ENCODE data around the gene DPM1. TPM values are rescaled to one million over a fixed set of nuclear protein-coding genes. Genes with fewer than 3 reads are reported as not detected.
"Not testable (repeated sequence)": the region's sequence is repeated elsewhere in the genome, so short reads cannot be mapped to it uniquely, and the experiment has no call there.

DPM1 gene
- total RNA-seq, 1 experiment from 2014 or later: 247 TPM

DNA sequence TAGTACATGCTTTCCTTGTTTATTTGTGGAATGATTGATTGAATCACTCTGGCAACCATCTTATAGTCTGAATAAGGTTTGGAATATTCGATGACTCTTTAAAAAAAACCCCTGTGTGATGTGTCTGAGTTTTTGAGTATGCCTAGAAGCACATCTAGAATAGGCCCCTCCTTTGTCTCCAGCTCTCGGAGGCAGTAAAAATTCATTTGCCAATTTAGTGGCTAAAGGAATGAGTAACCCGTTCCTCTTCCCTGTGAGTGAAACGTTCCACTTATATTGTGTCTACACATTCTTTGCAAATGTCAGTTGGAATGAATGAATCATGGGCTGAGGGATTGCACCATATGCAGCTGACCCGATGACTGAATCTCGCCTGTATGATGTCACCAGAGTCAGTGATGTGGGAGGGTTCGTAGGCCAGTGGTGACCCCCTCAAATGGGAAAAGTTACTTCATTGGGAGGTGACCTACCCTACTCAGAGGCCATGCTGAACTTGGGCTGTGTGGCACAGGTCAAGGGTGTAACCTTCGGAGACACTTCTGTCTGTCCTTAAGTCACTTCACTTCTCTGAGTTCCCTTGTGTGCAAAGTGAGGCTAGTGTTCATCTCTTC, 21.8 kb upstream of the DPM1 start:
- peak; percentile 98 for DNase-seq (ENCODE audit: low spot score)

DNA sequence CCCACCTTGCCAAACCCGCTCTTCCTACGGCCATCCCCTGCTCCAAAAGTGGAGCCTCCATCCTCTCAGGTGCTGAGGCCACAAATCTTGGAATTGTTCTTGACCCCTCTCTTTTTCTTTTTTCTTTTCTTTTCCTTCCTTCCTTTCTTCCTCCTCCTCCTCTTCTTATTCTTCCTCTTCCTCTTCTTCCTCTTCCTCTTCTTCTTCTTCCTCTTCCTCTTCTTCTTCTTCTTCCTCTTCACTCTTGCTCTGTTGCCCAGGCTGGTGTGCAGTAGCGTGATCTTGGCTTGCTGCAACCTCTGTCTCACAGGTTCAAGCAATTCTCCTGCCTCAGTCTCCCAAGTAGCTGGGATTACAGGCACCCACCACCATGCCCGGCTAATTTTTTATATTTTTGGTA, 20.2 kb upstream of the DPM1 start:
- DNase-seq (ENCODE audit: low spot score): not testable (repeated sequence)

DNA sequence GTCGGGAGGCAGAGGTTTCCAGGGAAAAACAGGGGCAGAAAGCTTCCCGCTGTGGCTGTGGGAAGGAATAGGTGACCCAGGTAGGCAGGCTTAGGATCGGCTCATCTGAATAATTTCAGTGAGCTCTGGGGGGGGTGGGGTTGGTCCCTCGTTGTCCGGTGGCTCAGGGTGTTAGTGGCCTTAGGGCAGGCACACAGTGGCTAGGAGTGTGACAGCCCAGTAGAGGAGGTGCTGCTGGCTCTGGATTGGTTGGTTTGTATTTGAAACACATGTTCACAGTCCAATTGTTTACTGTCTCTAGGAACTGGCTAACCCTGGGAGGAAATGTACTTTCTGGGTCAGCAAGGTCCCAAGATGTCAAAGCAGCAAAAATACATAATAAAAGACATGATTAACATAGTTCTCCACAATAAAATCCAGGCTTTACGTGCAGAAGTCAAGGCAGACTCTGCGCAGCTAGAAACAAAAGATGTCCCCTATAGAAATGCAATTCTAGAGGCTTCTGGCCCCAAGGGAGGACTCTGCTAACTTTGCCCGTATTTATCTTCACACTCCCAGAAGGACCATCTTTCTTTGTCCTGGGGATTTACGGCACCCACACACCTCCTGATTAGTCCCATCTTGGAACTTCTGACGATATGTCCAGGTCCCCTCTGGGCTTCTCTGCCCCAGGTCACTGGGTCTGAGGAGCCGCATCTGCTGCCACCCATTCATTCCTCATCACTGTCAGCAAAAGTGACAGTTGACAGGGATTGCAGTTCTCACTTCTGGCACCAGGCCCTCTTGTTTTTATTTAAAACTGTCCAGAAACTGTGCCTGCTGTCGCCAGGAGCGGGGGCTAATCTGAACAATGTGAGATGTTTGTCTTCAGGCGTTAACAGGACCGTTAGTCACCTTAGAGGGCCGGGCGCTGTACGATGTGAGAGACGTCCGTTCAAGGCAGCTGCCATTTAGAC, 19.0 kb upstream of the DPM1 start:
- DNase-seq (ENCODE audit: low spot score): no peak

DNA sequence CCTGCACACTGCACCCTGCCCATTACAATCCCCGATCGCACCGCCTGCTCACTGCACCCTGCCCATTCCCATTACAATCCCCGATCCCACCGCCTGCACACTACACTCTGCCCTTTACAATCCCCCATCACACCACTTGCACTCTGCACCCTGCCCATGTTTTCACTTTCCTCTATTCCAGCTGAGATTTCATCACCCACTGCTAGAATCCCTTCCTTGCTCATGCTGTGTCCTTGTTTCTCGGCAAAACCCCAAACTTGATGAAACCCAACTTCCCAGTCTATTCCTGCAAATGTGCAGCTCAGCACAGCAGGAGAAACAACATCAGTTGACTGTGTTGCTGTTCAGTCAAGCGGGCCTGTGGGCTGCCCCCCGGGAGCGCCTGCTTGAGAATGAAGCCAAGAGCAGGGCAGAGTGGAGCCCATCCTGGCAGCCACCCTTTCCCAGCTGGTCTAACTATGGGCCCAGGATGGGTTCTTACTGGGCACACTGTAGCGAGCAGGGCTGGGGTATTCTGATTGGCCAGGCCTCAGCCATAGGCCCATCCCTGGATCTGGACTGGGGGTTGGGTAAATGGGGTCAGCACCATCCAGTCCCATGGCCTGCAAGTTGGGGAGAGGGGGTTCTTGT, 17.5 kb upstream of the DPM1 start:
- DNase-seq (ENCODE audit: low spot score): no peak

DNA sequence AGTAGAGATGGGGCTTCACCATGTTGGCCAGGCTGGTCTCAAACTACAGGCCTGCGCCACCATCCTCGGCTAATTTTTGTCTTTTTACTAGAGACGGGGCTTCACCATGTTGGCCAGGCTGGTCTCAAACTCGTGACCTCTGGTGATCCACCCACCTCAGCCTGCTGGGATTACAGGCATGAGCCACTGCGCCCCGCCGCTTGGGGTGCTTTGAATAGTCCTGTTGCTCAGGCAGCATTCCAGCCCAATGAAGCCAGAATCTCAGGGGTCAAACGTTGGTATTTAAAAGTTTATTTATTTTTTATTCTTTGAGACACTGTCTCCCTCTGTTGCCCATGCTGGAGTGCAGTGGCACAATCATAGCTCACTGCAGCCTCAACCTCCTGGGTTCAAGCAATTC, 11.6 kb upstream of the DPM1 start:
- no peak for DNase-seq (ENCODE audit: low spot score)

DNA sequence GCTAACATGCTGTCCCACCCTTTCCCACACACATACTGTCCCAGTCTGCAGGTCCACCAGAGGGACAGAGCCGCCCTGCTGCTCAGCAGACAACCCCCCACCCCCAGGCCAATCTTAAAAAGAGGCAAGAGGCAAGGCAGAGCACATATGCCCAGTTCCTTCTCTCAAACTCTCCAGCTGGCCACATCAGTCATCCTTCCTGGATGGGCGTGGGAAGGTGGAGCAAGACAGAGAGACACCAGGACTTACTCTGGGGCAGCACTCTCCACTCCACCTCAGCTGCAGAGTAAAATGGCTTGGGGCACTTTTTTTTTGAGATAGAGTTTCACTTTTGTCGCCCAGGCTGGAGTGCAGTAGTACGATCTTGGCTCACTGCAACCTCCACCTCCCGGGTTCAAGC, 11.1 kb upstream of the DPM1 start:
- DNase-seq (ENCODE audit: low spot score): no peak

DNA sequence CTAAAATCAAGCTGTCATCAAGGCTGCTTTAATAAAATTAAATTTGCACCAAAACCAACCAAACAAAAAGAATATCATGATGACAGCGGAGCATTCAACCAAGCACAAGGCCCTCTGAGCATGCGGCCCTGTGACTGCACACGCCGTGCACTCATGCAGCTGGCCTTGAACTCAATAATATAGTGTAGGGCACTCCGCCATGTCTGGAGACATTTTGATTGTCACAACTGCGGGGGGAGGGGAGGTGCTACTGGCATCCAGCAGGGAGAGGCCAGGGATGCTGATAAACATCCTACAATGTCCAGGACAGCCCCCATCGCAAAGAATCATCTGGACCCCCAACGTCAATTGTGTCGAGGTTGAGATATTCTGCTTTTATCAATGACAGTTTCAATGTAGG, 10.0 kb upstream of the DPM1 start:
- no peak for DNase-seq (ENCODE audit: low spot score)

DNA sequence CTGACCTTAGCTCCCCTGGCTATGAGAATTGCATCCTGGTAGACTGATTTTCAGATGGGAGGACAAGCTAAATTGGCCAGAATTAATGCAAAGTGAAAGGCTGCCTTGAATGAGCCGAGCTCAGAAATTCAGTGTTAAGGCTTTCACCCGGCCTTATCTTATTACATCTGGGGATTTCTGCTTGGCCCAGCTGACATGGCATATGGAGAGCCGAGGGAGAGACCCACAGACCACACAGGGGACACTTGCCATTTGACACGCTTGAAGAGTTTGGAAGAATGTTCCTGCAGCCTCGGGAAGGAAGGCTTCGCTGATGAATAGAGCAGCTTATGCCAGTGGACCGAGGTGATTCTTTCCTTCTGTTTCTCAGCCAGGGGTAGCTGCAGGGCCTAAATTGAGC, 9.3 kb upstream of the DPM1 start:
- DNase-seq (ENCODE audit: low spot score): no peak

DNA sequence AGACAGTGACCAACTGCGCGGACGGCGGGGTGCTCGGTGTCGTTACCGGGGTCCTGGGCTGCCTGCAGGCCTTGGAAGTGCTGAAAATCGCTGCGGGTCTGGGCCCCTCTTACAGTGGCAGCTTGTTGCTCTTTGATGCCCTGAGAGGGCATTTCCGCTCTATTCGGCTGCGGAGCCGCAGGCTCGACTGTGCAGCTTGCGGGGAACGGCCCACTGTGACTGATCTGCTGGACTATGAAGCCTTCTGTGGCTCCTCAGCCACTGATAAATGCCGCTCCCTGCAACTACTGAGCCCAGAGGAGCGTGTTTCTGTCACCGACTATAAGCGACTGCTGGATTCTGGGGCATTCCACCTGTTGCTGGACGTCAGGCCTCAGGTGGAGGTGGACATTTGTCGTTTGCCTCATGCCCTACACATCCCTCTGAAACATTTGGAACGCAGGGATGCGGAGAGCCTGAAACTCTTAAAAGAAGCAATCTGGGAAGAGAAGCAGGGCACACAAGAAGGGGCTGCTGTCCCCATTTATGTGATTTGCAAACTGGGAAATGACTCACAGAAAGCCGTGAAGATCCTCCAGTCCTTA, 1.3 kb upstream of the DPM1 start:
- no peak for DNase-seq (ENCODE audit: low spot score)

DNA sequence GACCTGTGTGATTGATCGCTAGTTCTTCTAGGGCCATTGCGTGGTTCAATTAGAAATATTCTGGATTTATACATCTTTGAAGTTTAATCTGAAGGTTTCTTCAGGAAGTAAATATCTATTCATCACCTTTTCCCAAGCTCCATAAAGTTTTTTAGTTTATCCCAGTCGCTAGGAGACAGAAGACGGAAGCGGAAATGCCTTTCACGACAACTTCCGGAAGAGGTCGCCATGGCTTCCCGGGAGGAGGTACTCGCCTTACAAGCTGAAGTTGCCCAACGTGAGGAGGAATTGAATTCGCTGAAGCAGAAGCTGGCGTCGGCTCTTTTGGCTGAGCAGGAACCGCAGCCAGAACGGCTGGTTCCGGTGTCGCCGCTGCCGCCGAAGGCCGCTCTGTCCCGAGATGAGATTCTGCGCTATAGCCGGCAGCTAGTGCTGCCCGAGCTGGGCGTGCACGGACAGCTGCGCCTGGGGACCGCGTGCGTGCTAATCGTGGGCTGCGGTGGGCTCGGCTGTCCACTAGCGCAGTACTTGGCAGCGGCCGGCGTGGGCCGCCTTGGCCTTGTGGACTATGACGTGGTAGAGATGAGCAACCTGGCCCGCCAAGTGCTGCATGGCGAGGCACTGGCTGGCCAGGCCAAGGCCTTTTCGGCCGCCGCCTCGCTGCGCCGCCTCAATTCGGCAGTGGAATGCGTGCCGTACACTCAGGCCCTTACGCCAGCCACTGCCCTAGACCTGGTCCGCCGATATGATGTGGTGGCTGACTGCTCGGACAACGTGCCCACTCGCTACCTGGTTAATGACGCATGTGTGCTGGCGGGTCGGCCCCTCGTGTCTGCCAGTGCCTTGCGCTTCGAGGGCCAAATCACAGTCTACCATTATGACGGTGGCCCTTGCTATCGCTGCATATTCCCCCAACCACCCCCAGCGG, 547 bp upstream of the DPM1 start, which contains the start of gene MOCS3:
TSS of gene MOCS3 (plus strand) at position 204 of the 928 bp plus-strand sequence. CDS start at position 229, 25 bp downstream.
- DNase-seq (ENCODE audit: low spot score): peak; percentile 89

DNA sequence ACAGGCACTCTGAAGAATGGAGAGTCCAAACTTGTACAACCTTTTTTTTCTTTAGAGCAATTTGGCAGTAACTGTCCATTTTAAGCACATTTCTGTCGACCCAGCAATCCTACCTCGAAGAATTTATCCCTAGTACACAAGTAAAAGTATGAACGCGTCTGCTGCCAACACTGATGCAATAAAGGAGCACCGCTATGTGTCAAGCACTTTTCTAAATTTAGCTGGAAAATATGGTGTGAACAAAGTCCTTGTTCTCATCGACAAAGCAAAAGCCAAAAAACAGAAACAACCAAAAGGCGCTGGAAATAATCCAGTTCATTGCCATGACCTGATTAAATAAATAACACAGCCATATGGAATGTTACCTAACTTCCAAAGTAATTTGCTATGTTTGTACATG, 1.1 kb downstream of the DPM1 start:
- no peak for DNase-seq (ENCODE audit: low spot score)

DNA sequence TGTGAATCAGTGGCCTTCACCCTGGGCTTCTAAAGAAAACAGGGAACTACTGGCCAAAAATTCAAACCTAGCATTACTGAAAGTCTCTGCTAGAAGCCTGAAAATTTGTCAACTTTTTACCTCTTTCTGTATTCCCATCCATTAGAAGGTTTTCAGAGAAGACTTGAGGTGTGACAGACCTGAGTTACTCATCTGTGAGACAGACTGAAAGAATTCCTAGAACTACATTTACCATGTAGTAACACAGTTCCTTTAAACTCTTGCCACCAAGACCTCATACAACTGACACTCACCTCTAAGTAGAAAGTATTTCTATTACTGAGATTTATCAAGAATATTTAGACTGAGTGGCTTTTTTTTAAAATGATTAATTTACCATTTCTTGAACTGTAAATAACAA, 4.5 kb downstream of the DPM1 start:
- DNase-seq (ENCODE audit: low spot score): no peak

DNA sequence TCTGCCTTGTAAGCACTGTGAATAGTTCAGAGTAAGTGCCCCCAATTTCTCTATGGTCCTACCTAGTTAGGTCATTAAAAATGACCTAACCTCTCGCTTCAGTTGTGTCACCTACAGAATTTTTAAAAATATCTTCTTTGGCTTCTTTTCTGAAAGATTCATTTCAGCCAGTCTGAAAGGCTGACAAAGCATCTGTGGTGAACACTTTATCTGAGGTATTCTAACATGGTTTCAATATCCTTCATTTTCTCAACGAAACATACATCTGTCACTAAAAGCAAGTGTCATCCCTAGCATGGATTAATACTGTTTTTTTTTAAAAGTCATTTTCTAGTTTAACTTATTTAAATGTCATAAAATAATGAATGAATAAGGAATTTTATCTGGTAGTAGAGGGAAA, 5.1 kb downstream of the DPM1 start:
- no peak for DNase-seq (ENCODE audit: low spot score)

DNA sequence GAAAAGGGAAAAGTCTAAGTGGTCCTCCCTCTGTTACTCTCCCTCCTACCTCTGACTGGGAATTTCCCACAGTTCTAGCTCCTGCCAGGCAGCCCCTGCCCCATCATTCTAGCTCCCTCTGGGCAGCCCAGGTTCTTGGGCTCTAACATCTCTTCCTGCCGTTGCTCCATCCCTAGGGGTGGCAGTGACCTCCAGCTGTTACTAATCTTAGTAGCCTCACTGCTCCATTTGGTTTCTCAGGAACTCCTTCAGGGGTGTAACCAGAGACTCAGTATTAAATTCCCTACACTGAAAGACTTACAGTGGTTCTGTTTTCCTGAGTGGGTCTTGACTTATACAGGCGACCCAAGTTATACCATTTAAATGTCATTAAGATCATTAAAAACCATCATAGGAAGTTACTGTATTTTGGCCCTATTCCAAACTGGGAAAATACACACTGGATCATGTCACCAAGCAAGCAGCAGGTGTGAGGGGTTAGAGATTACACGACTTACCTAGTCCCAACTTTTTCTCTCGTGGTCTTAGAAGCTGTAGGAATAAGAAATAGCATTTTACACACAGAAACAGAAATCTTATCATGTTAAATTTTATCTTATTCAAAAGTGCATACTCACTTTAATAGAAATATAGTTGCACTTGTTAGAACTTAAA, 10.1 kb downstream of the DPM1 start:
- DNase-seq (ENCODE audit: low spot score): no peak

DNA sequence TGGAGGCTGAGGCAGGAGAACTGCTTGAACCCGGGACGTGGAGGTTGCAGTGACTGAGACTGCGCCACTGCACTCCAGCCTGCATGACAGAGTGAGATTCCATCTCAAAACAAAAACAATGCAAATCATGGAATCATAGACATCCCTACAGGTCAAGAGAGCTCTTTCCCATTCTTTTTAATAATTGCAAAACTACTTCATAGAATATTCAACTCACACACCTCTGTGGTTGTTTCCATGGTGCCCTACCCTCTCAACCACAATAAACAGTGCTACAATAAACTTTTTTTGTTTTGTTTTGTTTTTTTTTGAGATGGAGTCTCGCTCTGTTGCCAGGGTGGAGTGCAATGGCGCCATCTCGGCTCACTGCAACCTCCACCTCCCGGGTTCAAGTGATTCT, 15.3 kb downstream of the DPM1 start:
- no peak for DNase-seq (ENCODE audit: low spot score)

DNA sequence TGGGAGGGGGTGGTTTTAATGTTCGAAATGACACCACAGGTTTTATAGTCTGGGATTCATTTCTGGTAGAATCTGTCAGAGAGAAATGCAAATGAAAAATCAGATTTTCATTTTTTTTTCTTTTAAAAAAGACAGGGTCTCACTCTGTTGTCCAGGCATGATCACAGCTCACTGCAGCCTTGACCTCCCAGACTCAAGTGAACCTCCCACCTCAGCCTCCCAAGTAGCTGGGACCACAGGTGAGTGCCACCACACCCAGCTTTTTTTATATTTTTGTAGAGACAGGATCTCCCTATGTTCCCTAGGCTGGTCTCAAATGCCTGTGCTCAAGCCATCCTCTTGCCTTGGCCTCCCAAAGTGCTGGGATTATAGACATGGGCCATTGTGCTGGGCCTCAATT, 24.7 kb downstream of the DPM1 start:
- no peak for DNase-seq (ENCODE audit: low spot score)

DNA sequence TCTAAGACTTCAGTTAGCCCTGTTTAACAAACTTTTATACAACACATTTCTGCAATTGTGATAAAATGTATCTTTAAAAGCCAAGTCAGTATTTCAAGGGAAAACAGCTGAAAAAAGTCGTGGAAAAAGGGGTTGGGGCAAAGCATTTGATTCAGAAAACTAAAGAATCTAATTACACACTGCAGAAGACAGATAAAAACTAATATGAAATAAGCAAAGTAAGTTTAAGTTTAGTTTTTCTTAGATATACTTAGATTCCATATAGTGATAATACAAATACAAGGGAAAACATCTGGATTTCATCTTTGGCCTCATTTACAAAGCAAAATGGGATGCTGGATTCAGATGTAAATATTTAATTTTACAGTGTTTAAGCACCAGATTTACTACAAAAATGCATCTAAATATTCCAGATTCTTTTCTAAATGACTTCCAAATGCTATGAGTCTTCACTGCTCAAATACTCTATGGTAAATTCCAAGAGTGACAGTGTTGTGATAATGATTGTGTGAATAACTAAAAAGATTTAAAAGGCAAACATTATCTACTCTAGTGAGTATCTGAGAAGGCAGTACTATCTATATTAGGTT, 25.5 kb downstream of the DPM1 start:
- DNase-seq (ENCODE audit: low spot score): no peak

DNA sequence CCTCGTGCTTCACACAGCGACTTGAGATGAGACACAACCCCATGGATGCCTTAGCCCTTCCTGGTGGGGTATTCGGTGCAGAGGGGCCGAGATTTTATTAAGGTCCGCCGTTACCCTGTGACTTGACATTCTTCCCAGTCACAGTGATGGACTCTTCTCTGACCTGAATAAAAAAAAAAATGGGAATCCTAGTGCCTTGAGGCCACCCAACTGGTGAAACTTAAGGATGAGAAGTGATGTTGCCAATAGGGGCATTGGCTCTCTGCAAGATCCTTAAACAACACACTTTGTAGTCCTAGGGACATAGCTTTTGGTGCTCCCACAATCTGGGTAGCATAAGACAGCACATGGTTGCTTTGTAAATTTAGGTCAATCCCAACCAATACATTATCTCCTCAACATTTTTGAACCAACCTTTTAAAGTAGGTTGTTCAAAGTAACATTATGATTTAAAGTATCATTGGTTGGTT, 26.3 kb downstream of the DPM1 start:
- no peak for DNase-seq (ENCODE audit: low spot score)

DNA sequence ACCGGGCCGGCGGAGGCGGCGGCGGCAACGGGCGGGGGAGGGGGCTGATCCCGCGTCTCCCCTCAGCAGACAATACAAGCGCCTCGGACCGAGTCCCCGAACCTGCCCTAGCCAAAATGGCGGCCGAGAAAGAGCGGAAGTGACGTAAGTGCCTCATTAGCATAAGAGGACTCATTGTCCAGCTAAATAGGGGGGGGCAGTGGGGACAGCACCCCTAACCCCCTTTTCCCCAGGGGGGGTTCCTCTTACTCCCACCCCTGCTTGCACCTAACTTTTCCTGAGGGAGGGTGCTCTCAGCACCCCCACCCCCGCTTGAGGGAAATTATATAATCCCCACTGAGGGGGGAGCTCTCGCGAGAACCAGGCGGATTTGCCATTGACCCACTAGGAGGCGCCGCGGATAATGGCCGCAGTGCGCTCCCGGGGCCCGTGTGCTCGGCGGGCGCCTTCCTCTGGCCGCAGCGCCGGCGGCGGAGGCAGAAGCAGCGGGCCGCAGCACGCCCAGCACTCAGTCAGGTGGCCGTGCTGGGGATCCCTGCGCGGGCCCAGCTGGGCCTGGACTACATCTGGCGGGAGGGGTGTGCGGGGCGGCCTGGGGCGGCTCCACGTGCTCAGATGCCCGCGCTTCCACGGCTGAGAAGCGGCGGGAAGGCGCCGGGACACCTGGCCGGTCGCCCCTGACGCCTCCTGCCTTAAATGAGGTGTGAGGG, 26.9 kb downstream of the DPM1 start, which contains the start of gene ADNP:
TSS of gene ADNP (minus strand) at position 132 of the 710 bp plus-strand sequence. CDS start 27,441 bp downstream, outside the sequence.
- peak; percentile 92 for DNase-seq (ENCODE audit: low spot score)

DNA sequence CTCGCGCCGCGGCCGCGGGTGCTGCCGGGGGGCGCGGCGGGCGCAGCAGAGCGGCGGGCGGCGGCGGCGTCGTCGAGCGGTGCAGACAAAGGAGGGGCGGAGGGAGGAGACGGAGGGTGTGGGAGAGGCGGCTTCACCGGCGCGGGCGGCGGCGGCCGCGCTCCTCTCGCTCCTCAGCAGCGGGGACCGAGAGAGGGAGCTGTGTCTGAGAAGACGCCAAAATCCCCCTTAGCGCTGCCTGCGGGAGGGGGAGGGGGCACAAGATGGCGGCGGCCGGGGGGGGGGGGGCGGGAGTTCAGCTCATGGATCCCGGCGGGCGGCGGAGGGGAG, 27.4 kb downstream of the DPM1 start:
- DNase-seq (ENCODE audit: low spot score): no peak

Measured in A172 (cell line).